ENCODE measurements around the gene SCAP. TPM values are rescaled to one million over a fixed set of nuclear protein-coding genes. Genes with fewer than 3 reads are reported as not detected.

Gene SCAP
- 10 to 100 TPM; 36.4 to 50.2 TPM for polyA plus RNA-seq

DNA sequence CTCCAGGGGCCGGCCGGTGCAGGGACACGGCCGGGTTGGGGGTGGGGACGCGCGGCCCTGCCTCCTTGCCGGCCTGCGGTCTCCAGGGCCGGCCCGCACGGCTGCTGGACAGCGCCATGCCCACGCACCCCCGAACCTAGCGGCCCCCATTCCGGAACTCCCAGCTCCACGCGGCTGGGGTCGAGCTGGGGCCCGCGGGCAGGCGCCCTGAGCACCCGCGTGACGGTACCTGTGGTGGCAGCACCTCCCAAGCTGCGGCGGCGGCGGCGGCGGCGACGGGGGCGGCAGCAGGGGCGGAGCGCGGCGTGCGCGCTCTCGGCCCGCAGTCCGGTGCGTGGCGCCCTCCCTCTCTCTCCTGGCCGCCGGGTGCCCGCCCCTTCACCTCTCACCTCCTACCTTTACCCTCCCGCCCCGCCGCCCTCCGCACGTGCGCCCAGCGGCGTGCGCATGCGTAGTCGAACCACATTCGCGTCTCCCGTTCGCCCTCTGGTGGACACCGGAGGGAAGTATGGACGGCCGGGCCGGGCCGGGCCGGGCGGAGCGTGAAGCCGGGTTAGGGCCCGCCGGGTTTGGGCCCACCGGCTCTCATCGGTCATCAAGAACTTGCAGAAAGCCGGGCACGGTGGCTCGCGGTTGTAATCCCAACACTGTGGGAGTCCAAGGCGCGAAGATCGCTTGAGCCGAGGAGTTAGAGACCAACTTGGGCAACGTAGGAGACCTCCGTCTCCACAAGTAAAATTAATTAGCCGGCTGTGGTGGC lies at the start of gene SCAP:
Gene SCAP (minus strand): TSS at position 372 of the 760 bp plus-strand sequence. CDS start 32,948 bp downstream, outside the sequence.
- Histone ChIP-seq H3K4me3 (ENCODE audit: low read depth in 1 of 2, low read length in 2 of 2) (peak within 1 kb of the TSS; percentile 87 to 92), H3K9me3 (ENCODE audit: control insufficient read depth in 2 of 2, insufficient read depth in 1 of 2, low read depth in 1 of 2, low read length in 1 of 2) (no peaks in the 10 kb centered on the region), H3K27ac (ENCODE audit: low read depth in 2 of 2, low read length in 1 of 2) (peak within 1 kb of the TSS; percentile 77 to 92), H3K27me3 (ENCODE audit: control insufficient read depth in 1 of 2, insufficient read depth in 2 of 2, low read length in 2 of 2) (no peaks in the 10 kb centered on the region), H3K36me3 (ENCODE audit: control insufficient read depth in 2 of 2, insufficient read depth in 2 of 2, low read length in 1 of 2) (no peaks in the 10 kb centered on the region), H3K4me1 (ENCODE audit: control insufficient read depth in 2 of 2, insufficient read depth in 2 of 2, low read length in 1 of 2) (peaks cover 3 to 10% of the 10 kb centered on the region in 2 donors)
- 3% methylated on average over 51 to 88 of the region's 88 CpGs for WGBS, 2 donors

DNA sequence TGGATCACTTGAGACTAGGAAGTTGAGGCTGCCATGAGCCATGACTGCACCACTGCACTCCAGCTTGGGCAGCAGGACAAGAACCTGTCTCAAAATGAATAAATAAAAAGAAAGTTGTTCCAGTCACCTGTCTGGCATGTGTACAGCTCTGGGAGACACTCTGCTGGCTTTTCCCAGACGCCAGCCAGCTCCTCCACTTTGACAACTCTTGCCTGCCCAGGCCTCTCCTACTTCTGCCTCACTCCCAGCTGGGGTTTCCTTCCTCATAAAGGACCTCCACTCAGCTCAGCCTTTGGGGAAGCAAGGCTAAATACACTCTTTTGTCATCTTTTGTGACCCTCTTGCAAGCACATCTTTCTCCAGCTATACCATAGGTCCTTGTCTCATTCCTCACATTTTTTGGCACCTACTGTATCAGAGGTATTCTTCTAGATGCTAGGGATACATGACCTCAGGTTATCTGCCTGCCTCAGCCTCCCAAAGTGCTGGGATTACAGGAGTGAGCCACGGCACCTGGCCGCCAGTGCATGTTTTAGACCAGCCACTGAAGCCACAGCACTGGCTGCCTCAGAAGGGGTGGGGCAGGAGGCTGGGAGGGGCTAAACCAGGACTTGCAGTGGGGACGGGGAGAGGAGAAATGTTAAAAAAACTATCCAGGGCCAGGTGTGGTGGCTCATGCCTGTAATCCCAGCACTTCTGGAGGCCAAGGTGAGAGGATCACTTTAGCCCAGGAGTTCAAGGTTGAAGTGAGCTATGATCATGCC lies 47.8 kb upstream of the SCAP start:
- no peaks in the 10 kb centered on the region for H3K27me3 ChIP-seq (ENCODE audit: control insufficient read depth in 1 of 2, insufficient read depth in 2 of 2, low read length in 2 of 2)
- WGBS, 2 donors: 43 to 49% methylated on average over 4 of the region's 4 CpGs
- no peak overlapping the region for H3K4me3 ChIP-seq (ENCODE audit: low read depth in 1 of 2, low read length in 2 of 2)
- H3K9me3 ChIP-seq (ENCODE audit: control insufficient read depth in 2 of 2, insufficient read depth in 1 of 2, low read depth in 1 of 2, low read length in 1 of 2): no peaks in the 10 kb centered on the region
- no peak overlapping the region for H3K27ac ChIP-seq (ENCODE audit: low read depth in 2 of 2, low read length in 1 of 2)
- H3K36me3 ChIP-seq (ENCODE audit: control insufficient read depth in 2 of 2, insufficient read depth in 2 of 2, low read length in 1 of 2): no peaks in the 10 kb centered on the region
- H3K4me1 ChIP-seq (ENCODE audit: control insufficient read depth in 2 of 2, insufficient read depth in 2 of 2, low read length in 1 of 2): peaks cover 0 to 4% of the 10 kb centered on the region in 2 donors

DNA sequence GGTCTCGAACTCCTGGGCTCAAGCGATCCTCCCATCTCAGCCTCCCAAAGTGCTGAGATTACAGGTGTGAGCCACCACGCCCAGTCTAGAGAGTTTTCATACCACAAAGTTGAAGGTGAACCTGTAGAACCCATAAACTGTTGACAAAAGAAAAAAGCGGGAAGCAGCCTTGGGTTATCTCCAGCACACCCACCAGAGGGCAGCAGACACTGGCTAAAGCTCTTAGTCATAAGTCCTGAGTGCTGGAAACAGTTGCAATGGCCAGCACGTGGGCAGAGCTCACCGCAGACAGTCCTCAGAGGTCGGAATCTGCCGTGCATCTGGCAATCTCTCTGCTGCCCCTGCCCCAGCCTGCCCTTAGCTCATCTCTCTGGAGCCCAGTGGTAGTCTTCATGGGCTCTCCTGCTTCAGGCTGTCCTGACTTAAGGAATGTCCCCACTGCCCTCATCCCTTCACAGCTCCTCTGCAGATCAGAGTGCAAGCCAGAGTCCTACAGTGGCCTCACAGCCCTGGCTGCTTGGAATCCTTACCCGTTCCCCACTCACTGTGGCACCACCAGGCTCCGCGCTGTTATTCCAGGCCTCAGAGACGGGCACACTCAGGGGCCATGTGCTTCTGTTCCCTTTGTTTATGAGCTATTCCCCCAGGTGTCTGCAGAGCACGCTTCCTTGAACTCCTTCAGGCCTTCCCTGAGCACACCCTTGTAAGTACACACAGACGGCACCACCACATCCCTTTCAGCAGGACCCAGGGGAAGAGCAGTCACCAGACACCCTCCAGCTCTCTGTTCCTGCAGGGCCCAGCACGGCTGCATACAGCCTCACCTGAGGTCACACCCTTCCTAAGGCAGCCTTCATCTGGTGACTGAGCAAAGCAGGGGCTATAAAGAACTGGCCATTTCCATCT lies 46.6 kb upstream of the SCAP start:
- H3K36me3 ChIP-seq (ENCODE audit: control insufficient read depth in 2 of 2, insufficient read depth in 2 of 2, low read length in 1 of 2): no peaks in the 10 kb centered on the region
- 38 to 39% methylated on average over 15 of the region's 15 CpGs for WGBS, 2 donors
- no peak overlapping the region for H3K4me3 ChIP-seq (ENCODE audit: low read depth in 1 of 2, low read length in 2 of 2)
- H3K4me1 ChIP-seq (ENCODE audit: control insufficient read depth in 2 of 2, insufficient read depth in 2 of 2, low read length in 1 of 2): peaks cover 0 to 4% of the 10 kb centered on the region in 2 donors
- no peaks in the 10 kb centered on the region for H3K27me3 ChIP-seq (ENCODE audit: control insufficient read depth in 1 of 2, insufficient read depth in 2 of 2, low read length in 2 of 2)
- H3K9me3 ChIP-seq (ENCODE audit: control insufficient read depth in 2 of 2, insufficient read depth in 1 of 2, low read depth in 1 of 2, low read length in 1 of 2): no peaks in the 10 kb centered on the region
- no peak overlapping the region for H3K27ac ChIP-seq (ENCODE audit: low read depth in 2 of 2, low read length in 1 of 2)

DNA sequence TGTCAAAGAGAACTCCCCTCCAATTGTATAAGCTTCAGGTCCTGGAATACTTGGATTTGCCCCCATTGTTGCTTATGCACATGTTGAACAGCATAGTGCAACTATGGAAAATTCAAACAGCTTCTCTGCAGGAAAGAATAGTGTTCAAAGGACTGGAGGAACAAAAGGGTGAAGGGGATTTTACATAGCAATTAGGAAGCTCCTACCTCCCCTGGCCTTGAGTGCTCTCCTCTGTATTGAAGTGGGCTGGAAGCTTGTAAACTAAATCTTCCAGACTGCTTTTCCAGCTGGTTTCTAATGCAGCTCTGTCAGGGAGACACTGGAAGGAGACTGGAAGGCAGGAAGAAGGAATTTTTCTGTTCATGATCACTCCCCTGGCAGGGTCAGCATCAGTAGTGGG lies 45.0 kb upstream of the SCAP start:
- Histone ChIP-seq H3K9me3 (ENCODE audit: control insufficient read depth in 2 of 2, insufficient read depth in 1 of 2, low read depth in 1 of 2, low read length in 1 of 2) (no peaks in the 10 kb centered on the region), H3K36me3 (ENCODE audit: control insufficient read depth in 2 of 2, insufficient read depth in 2 of 2, low read length in 1 of 2) (no peaks in the 10 kb centered on the region), H3K4me1 (ENCODE audit: control insufficient read depth in 2 of 2, insufficient read depth in 2 of 2, low read length in 1 of 2) (peaks cover 0 to 4% of the 10 kb centered on the region in 2 donors), H3K27ac (ENCODE audit: low read depth in 2 of 2, low read length in 1 of 2) (no peak overlapping the region), H3K4me3 (ENCODE audit: low read depth in 1 of 2, low read length in 2 of 2) (no peak overlapping the region), H3K27me3 (ENCODE audit: control insufficient read depth in 1 of 2, insufficient read depth in 2 of 2, low read length in 2 of 2) (no peaks in the 10 kb centered on the region)

DNA sequence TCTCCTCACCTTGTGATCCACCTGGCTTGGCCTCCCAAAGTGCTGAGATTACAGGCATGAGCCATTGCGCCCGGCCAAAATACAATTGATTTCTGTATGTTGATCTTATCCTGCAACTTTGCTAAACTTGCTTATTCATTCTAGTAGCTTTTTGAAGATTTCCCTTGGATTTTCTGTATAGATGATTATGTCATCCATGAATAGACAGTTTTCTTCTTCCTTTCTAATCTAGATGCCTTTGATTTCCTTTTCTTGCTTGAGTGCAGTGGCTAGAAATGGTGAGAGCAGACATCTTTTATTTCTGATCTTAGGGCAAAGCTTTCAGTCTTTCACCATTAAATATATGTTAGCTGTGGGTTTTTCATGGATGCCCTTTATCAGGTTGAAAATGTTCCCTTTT lies 42.2 kb upstream of the SCAP start:
- Histone ChIP-seq H3K4me3 (ENCODE audit: low read depth in 1 of 2, low read length in 2 of 2) (no peak overlapping the region), H3K27me3 (ENCODE audit: control insufficient read depth in 1 of 2, insufficient read depth in 2 of 2, low read length in 2 of 2) (no peaks in the 10 kb centered on the region), H3K4me1 (ENCODE audit: control insufficient read depth in 2 of 2, insufficient read depth in 2 of 2, low read length in 1 of 2) (peaks cover 0 to 4% of the 10 kb centered on the region in 2 donors), H3K36me3 (ENCODE audit: control insufficient read depth in 2 of 2, insufficient read depth in 2 of 2, low read length in 1 of 2) (no peaks in the 10 kb centered on the region), H3K9me3 (ENCODE audit: control insufficient read depth in 2 of 2, insufficient read depth in 1 of 2, low read depth in 1 of 2, low read length in 1 of 2) (no peaks in the 10 kb centered on the region), H3K27ac (ENCODE audit: low read depth in 2 of 2, low read length in 1 of 2) (no peak overlapping the region)
- 88 to 94% methylated on average over 2 of the region's 2 CpGs for WGBS, 2 donors

DNA sequence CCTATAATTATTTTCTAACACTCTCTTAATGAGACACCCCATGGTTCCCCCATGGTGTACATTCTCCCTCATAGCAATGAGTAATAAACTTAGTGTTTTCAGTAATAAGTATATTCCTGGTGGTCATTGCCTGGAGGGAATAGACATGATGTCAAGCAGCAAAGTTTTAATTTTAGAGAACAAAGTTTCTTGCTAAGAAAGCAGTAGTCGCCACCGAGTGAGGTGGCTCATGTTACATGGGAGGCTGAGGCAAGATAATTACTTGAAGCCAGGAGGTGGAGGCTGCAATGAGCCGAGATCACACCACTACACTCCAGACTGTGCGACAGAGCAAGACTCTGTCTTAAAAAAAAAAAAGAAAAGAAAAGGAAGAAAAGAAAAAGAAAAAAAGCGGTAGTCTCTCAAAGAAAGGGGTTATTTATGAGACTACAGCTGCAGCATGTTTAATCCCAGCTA lies 40.2 kb upstream of the SCAP start:
- Histone ChIP-seq H3K9me3 (ENCODE audit: control insufficient read depth in 2 of 2, insufficient read depth in 1 of 2, low read depth in 1 of 2, low read length in 1 of 2) (no peaks in the 10 kb centered on the region), H3K27ac (ENCODE audit: low read depth in 2 of 2, low read length in 1 of 2) (no peak overlapping the region), H3K4me1 (ENCODE audit: control insufficient read depth in 2 of 2, insufficient read depth in 2 of 2, low read length in 1 of 2) (no peaks in the 10 kb centered on the region), H3K27me3 (ENCODE audit: control insufficient read depth in 1 of 2, insufficient read depth in 2 of 2, low read length in 2 of 2) (no peaks in the 10 kb centered on the region), H3K4me3 (ENCODE audit: low read depth in 1 of 2, low read length in 2 of 2) (no peak overlapping the region), H3K36me3 (ENCODE audit: control insufficient read depth in 2 of 2, insufficient read depth in 2 of 2, low read length in 1 of 2) (no peaks in the 10 kb centered on the region)
- 65 to 70% methylated on average over 5 of the region's 5 CpGs for WGBS, 2 donors

DNA sequence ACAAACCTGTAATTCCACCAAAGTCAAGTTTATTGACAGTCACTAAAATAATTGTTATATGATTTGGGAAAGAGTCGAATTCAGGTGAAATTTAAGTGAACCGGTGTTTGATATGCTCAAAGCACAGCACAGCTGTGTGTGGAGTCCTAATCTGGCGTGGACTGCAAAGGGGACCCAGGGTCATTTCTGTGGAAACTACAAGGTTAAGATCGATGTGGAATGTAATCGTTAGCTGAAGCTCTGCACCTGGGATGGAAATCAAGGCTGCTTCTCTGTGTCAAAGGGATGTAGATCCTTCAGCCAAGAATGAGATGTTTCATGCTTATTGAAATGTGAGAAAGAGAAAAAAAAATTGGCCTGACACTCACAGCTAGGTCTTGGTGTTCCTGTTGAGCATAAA lies 39.4 kb upstream of the SCAP start:
- H3K36me3 ChIP-seq (ENCODE audit: control insufficient read depth in 2 of 2, insufficient read depth in 2 of 2, low read length in 1 of 2): peaks cover 0 to 3% of the 10 kb centered on the region in 2 donors
- H3K27ac ChIP-seq (ENCODE audit: low read depth in 2 of 2, low read length in 1 of 2): no peak overlapping the region
- 61 to 64% methylated on average over 5 of the region's 5 CpGs for WGBS, 2 donors
- H3K9me3 ChIP-seq (ENCODE audit: control insufficient read depth in 2 of 2, insufficient read depth in 1 of 2, low read depth in 1 of 2, low read length in 1 of 2): no peaks in the 10 kb centered on the region
- H3K4me3 ChIP-seq (ENCODE audit: low read depth in 1 of 2, low read length in 2 of 2): no peak overlapping the region
- H3K4me1 ChIP-seq (ENCODE audit: control insufficient read depth in 2 of 2, insufficient read depth in 2 of 2, low read length in 1 of 2): no peaks in the 10 kb centered on the region
- H3K27me3 ChIP-seq (ENCODE audit: control insufficient read depth in 1 of 2, insufficient read depth in 2 of 2, low read length in 2 of 2): no peaks in the 10 kb centered on the region

DNA sequence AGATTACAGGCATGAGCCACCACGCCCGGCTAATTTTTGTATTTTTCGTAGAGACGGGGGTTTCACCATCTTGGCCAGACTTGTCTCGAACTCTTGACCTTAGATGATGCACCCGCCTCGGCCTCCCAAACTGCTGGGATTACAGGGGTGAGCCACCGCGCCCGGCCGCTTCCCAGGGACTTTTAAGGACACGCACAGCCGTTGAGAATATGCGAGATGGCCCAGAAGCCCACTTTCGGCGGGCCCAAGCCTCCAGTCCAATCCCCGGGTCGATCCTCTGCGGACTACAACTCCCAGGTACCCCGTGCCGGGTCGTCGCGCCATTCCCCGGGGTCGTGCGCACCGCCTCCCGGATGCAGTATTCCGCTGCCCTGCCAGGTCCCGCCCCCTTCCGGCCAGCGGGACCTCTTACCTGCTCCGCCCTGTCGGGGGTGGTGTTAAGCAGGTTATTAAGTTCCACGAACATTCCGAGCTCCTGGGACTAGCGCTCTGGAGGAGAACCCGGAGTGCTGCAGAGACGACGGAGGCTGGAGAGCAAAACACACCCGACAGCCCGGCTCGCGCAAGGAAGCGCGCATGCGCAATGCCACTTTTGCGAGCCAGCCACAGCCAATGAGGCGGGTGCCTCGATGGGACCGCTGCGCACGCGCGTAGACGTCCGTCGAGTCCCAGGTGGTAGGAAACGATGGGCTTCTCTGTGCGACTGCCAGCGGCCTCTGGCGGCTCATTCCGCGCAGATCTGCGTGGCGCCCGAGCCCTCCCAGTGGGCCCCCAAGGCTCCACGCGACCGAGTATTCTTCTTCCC lies 37.6 kb upstream of the SCAP start, which contains the start of gene ELP6:
Gene ELP6 (minus strand): TSS at position 588 of the 805 bp plus-strand sequence. CDS start 122 bp downstream, at position 466.
- H3K9me3 ChIP-seq (ENCODE audit: control insufficient read depth in 2 of 2, insufficient read depth in 1 of 2, low read depth in 1 of 2, low read length in 1 of 2): no peaks in the 10 kb centered on the region
- no peaks in the 10 kb centered on the region for H3K27me3 ChIP-seq (ENCODE audit: control insufficient read depth in 1 of 2, insufficient read depth in 2 of 2, low read length in 2 of 2)
- H3K4me1 ChIP-seq (ENCODE audit: control insufficient read depth in 2 of 2, insufficient read depth in 2 of 2, low read length in 1 of 2): no peaks in the 10 kb centered on the region
- peak within 1 kb of the TSS; percentile 98 to 99 for H3K27ac ChIP-seq (ENCODE audit: low read depth in 2 of 2, low read length in 1 of 2)
- peaks cover 0 to 6% of the 10 kb centered on the region in 2 donors for H3K36me3 ChIP-seq (ENCODE audit: control insufficient read depth in 2 of 2, insufficient read depth in 2 of 2, low read length in 1 of 2)
- WGBS, 2 donors: 0% methylated on average over 71 of the region's 71 CpGs
- H3K4me3 ChIP-seq (ENCODE audit: low read depth in 1 of 2, low read length in 2 of 2): peak within 1 kb of the TSS; percentile 68 to 71
